ENCODE data around the gene CRYBG2. TPM values are rescaled to one million over a fixed set of nuclear protein-coding genes. Genes with fewer than 3 reads are reported as not detected.

Gene CRYBG2
- total RNA-seq, 1 donor from 2014 or later = 9.4 TPM

- H3K27ac Mint-ChIP-seq = no peak overlapping the region
- no peak for DNase-seq (ENCODE audit: low spot score in 2 of 2, unreplicated experiment in 2 of 2)
- TF ChIP-seq CTCF (IDR thresholded peaks at IDR 0.05; ENCODE audit: unreplicated experiment) = no peak
- H3K27me3 Mint-ChIP-seq (ENCODE audit: low read depth) = no peaks in the 10 kb centered on the region
- no peaks in the 10 kb centered on the region for H3K4me1 Mint-ChIP-seq
- H3K9me3 Mint-ChIP-seq = no peaks in the 10 kb centered on the region
- no peaks in the 10 kb centered on the region for H3K36me3 Mint-ChIP-seq
- H3K4me3 Mint-ChIP-seq = no peak overlapping the region
These were observed 8.2 kb downstream of the CRYBG2 start for GRCh38 chr1:26345718-26346117.

- TF ChIP-seq CTCF (IDR thresholded peaks at IDR 0.05; ENCODE audit: unreplicated experiment) = no peak
- H3K4me3 Mint-ChIP-seq = no peak overlapping the region
- no peaks in the 10 kb centered on the region for H3K9me3 Mint-ChIP-seq
- no peaks in the 10 kb centered on the region for H3K4me1 Mint-ChIP-seq
- no peaks in the 10 kb centered on the region for H3K27me3 Mint-ChIP-seq (ENCODE audit: low read depth)
- H3K36me3 Mint-ChIP-seq = no peaks in the 10 kb centered on the region
- H3K27ac Mint-ChIP-seq = no peak overlapping the region
- DNase-seq (ENCODE audit: low spot score in 2 of 2, unreplicated experiment in 2 of 2) = no peak
These were observed 9.6 kb downstream of the CRYBG2 start for GRCh38 chr1:26344147-26344920.

- DNase-seq (ENCODE audit: low spot score in 2 of 2, unreplicated experiment in 2 of 2) = no peak
- no peak for TF ChIP-seq CTCF (IDR thresholded peaks at IDR 0.05; ENCODE audit: unreplicated experiment)
- H3K27ac Mint-ChIP-seq = no peak overlapping the region
- H3K4me3 Mint-ChIP-seq = no peak overlapping the region
- H3K9me3 Mint-ChIP-seq = no peaks in the 10 kb centered on the region
- H3K36me3 Mint-ChIP-seq = no peaks in the 10 kb centered on the region
- peaks cover 11% of the 10 kb centered on the region for H3K27me3 Mint-ChIP-seq (ENCODE audit: low read depth)
- peaks cover 3% of the 10 kb centered on the region for H3K4me1 Mint-ChIP-seq
These were observed 13.9 kb downstream of the CRYBG2 start for GRCh38 chr1:26340047-26340481.

GRCh38 chr1:26338670-26339069 is 15.3 kb downstream of the CRYBG2 start:
- TF ChIP-seq CTCF (IDR thresholded peaks at IDR 0.05; ENCODE audit: unreplicated experiment) = no peak
- Mint-ChIP-seq H3K36me3 (no peaks in the 10 kb centered on the region), H3K4me3 (no peak overlapping the region), H3K27me3 (ENCODE audit: low read depth) (peaks cover 17% of the 10 kb centered on the region), H3K4me1 (peaks cover 6% of the 10 kb centered on the region), H3K27ac (no peak overlapping the region), H3K9me3 (no peaks in the 10 kb centered on the region)
- DNase-seq (ENCODE audit: low spot score in 2 of 2, unreplicated experiment in 2 of 2) = no peak

- H3K36me3 Mint-ChIP-seq = no peaks in the 10 kb centered on the region
- H3K27ac Mint-ChIP-seq = no peak overlapping the region
- TF ChIP-seq CTCF (IDR thresholded peaks at IDR 0.05; ENCODE audit: unreplicated experiment) = no peak
- peaks cover 6% of the 10 kb centered on the region for H3K4me1 Mint-ChIP-seq
- H3K9me3 Mint-ChIP-seq = no peaks in the 10 kb centered on the region
- H3K27me3 Mint-ChIP-seq (ENCODE audit: low read depth) = peaks cover 17% of the 10 kb centered on the region
- no peak for DNase-seq (ENCODE audit: low spot score in 2 of 2, unreplicated experiment in 2 of 2)
- H3K4me3 Mint-ChIP-seq = peak overlapping the region; percentile 34
These were observed 16.3 kb downstream of the CRYBG2 start for GRCh38 chr1:26337625-26338024.
